IMR-90 (cell line): ENCODE results near the gene NOL8. TPM values are rescaled to one million over a fixed set of nuclear protein-coding genes. Genes with fewer than 3 reads are reported as not detected.
A peak's percentile ranks its signal among the peaks of the same experiment; 100 is the strongest.

ENCODE experiments used
- ATAC-seq: fragments of 200-7000 bp; cut with Tn5 transposase; 2 replicates; pipeline ENCODE4 v1.9.1; 2020; ENCODE audit warnings: low read depth, mild to moderate bottlenecking, moderate library complexity
- BruUV-seq: library from RNA; stranded (reverse); fragments of 400-500 nt; replicated peaks from 2 replicates; lab custom pipeline; 2021; lab: Mats Ljungman, UMichigan
- CTCF ChIA-PET: fragments of 300-600 bp; formaldehyde crosslinking; extraction: SDS; loops from one replicate; lab custom pipeline; 2021; ENCODE audit warnings: antibody characterized with exemption; lab: Yijun Ruan, JAX
- POLR2A ChIA-PET: fragments of 300-600 bp; sonication (Branson Sonifier 250); formaldehyde crosslinking; loops from one replicate; lab custom pipeline; 2022; ENCODE audit warnings: antibody characterized with exemption; ENCODE audit not compliant: unreplicated experiment; lab: Charles Lee
- DNase-seq: peaks from one replicate; pipeline ENCODE4 v3.0.0; 2013
- H2AFZ ChIP-seq: replicated peaks from 2 replicates; pipeline ENCODE3; 2013; ENCODE audit warnings: low read length, mild to moderate bottlenecking; ENCODE audit not compliant: poor library complexity
- H2AK5ac ChIP-seq: 2 replicates; pipeline ENCODE4 v1.6.1; 2013; ENCODE audit warnings: low read depth, low read length, inconsistent platforms
- H2AK9ac ChIP-seq: replicated peaks from 2 replicates; pipeline ENCODE3; 2013; ENCODE audit warnings: mild to moderate bottlenecking, low read depth, low read length, moderate library complexity; ENCODE audit not compliant: poor library complexity
- H2BK120ac ChIP-seq: 2 replicates; pipeline ENCODE4 v1.6.1; 2013; ENCODE audit warnings: low read depth, low read length, inconsistent platforms
- H2BK15ac ChIP-seq: 3 replicates; pipeline ENCODE4 v1.6.1; 2013; ENCODE audit warnings: low read depth, low read length, inconsistent platforms
- H2BK20ac ChIP-seq: 2 replicates; pipeline ENCODE4 v1.6.1; 2013; ENCODE audit warnings: low read depth, mild to moderate bottlenecking, inconsistent platforms, low read length, moderate library complexity
- H2BK5ac ChIP-seq: 2 replicates; pipeline ENCODE4 v1.6.1; 2013; ENCODE audit warnings: mild to moderate bottlenecking, low read depth, low read length, inconsistent platforms; ENCODE audit not compliant: poor library complexity, severe bottlenecking
- H3K14ac ChIP-seq: replicated peaks from 2 replicates; pipeline ENCODE4 v1.6.1; 2013; ENCODE audit warnings: low read depth, low read length, inconsistent platforms
- H3K18ac ChIP-seq: 2 replicates; pipeline ENCODE4 v1.6.1; 2013; ENCODE audit warnings: low read depth, low read length, control low read depth
- H3K23ac ChIP-seq: 2 replicates; pipeline ENCODE4 v1.6.1; 2013; ENCODE audit warnings: low read depth, low read length, inconsistent platforms
- H3K27ac ChIP-seq: 2 replicates; pipeline ENCODE4 v1.5.1; 2013; ENCODE audit warnings: mild to moderate bottlenecking, control low read depth, low read length; ENCODE audit not compliant: insufficient read depth
- H3K27me3 ChIP-seq: 2 replicates; pipeline ENCODE4 v1.6.1; 2013; ENCODE audit warnings: low read length; ENCODE audit not compliant: control insufficient read depth, insufficient read depth
- H3K36me3 ChIP-seq: 2 replicates; pipeline ENCODE4 v1.6.1; 2013; ENCODE audit warnings: low read length, mixed read lengths; ENCODE audit not compliant: control insufficient read depth, insufficient read depth
- H3K4ac ChIP-seq: 2 replicates; pipeline ENCODE4 v1.6.1; 2013; ENCODE audit warnings: low read depth, low read length, inconsistent platforms
- H3K4me1 ChIP-seq: 2 replicates; pipeline ENCODE4 v1.6.1; 2013; ENCODE audit warnings: low read length, mixed read lengths; ENCODE audit not compliant: control insufficient read depth, insufficient read depth
- H3K4me2 ChIP-seq: 2 replicates; pipeline ENCODE4 v1.6.1; 2013; ENCODE audit warnings: low read depth, mild to moderate bottlenecking, control low read depth, low read length, moderate library complexity
- H3K4me3 ChIP-seq: 2 replicates; pipeline ENCODE4 v1.5.1; 2013; ENCODE audit warnings: low read depth, mild to moderate bottlenecking, control low read depth, low read length, moderate library complexity; ENCODE audit not compliant: insufficient read depth
- H3K56ac ChIP-seq: 2 replicates; pipeline ENCODE4 v1.6.1; 2013; ENCODE audit warnings: low read length, inconsistent platforms; ENCODE audit not compliant: insufficient read depth; ENCODE audit errors: extremely low read depth
- H3K79me1 ChIP-seq, 2 experiments: 2 replicates each; pipeline ENCODE4 v1.6.1; 2013; ENCODE audit warnings: low read length in 2 of 2, inconsistent platforms in 1 of 2, low read depth in 1 of 2
- H3K9ac ChIP-seq: 2 replicates; pipeline ENCODE4 v1.6.1; 2013; ENCODE audit warnings: low read depth, low read length, control low read depth
- H3K9me1 ChIP-seq: 2 replicates; pipeline ENCODE4 v1.6.1; 2013; ENCODE audit warnings: low read length, inconsistent platforms; ENCODE audit not compliant: insufficient read depth
- H3K9me3 ChIP-seq: 2 replicates; pipeline ENCODE4 v1.6.1; 2013; ENCODE audit warnings: low read length; ENCODE audit not compliant: control insufficient read depth, insufficient read depth
- H4K20me1 ChIP-seq: 2 replicates; pipeline ENCODE4 v1.6.1; 2013; ENCODE audit warnings: low read length, inconsistent platforms; ENCODE audit not compliant: insufficient read depth
- H4K5ac ChIP-seq: 2 replicates; pipeline ENCODE4 v1.6.1; 2013; ENCODE audit warnings: mild to moderate bottlenecking, low read depth, low read length, control low read depth
- H4K8ac ChIP-seq, 2 experiments: 2 replicates each; pipeline ENCODE4 v1.6.1; 2013; ENCODE audit warnings: low read depth in 2 of 2, low read length in 2 of 2, control low read depth in 1 of 2, inconsistent platforms in 1 of 2
- H4K91ac ChIP-seq: 2 replicates; pipeline ENCODE4 v1.6.1; 2013; ENCODE audit warnings: low read depth, low read length, inconsistent platforms; ENCODE audit not compliant: insufficient read depth
- BHLHE40 ChIP-seq: fragments of 150-350 bp; IDR thresholded peaks from 2 replicates; pipeline ENCODE4 v1.6.1; 2016; ENCODE audit warnings: mild to moderate bottlenecking, low read depth, low read length
- CEBPB ChIP-seq: IDR thresholded peaks from 2 replicates; pipeline ENCODE4 v1.6.1; 2012; ENCODE audit warnings: low read depth, low read length, improper control_type of control experiment
- ELK1 ChIP-seq: fragments of 150-350 bp; IDR thresholded peaks from 2 replicates; pipeline ENCODE4 v1.6.1; 2016; ENCODE audit warnings: low read depth, mild to moderate bottlenecking, low read length, moderate library complexity, borderline replicate concordance
- MAFK ChIP-seq: IDR thresholded peaks from 2 replicates; pipeline ENCODE4 v1.6.1; 2012; ENCODE audit warnings: low read depth, low read length, improper control_type of control experiment
- RFX5 ChIP-seq: IDR thresholded peaks from 2 replicates; pipeline ENCODE4 v1.8.0; 2012; ENCODE audit warnings: low read depth, mild to moderate bottlenecking, low read length, moderate library complexity
- SMC3 ChIP-seq: fragments of 150-350 bp; IDR thresholded peaks from 2 replicates; pipeline ENCODE4 v1.6.1; 2016; ENCODE audit warnings: low read depth, mild to moderate bottlenecking, antibody characterized with exemption, low read length, moderate library complexity
- WGBS, 2 experiments: methylation state at CpG; one replicate each; pipeline versions ENCODE4 v1.1.5 to v1.1.7; 2013; ENCODE audit warnings: missing lambda C conversion rate in 2 of 2; ENCODE audit not compliant: insufficient read length in 1 of 2; ENCODE audit errors: extremely low coverage in 2 of 2; 5-methylcytosine and 5-hydroxymethylcytosine counted together
- dilution Hi-C: fragments of 300-500 bp; cut with HindIII; formaldehyde crosslinking; loops from one replicate; pipeline ENCODE4 v1.14.3; 2018; ENCODE audit warnings: low sequenced_read_pairs; ENCODE audit not compliant: unreplicated experiment
- in situ Hi-C: fragments of 300-500 bp; cut with MboI; formaldehyde crosslinking; loops from 3 replicates; pipeline ENCODE4 v1.14.3; 2019; ENCODE audit warnings: low sequenced_read_pairs, inconsistent platforms, mixed read lengths
- intact Hi-C: fragments of 100-400 bp; cut with micrococcal nuclease; formaldehyde crosslinking; loops from 2 replicates; pipeline ENCODE4 v1.10.0; 2022
- polyA plus RNA-seq, 3 experiments: library from polyadenylated mRNA; depleted of rRNA; stranded (reverse); fragments of >200 nt; gene quantifications; 2 replicates each; pipeline ENCODE4 v1.2.3, GENCODE V29; 2012; ENCODE audit warnings: low replicate concordance in 1 of 3
- total RNA-seq: library from RNA; depleted of rRNA; stranded (reverse); fragments of >200 nt; gene quantifications from 2 replicates; pipeline ENCODE4 v1.2.3, GENCODE V29; 2012

Gene NOL8
- total and polyA plus RNA-seq, 2 of the 4 experiments (the other 2 are of a cell fraction), result 10.1 to 18.3 TPM

GRCh38 chr9:92310562-92310961 is 14.6 kb downstream of the NOL8 start:
- WGBS, 2 experiments, result 67% methylated on average over 1 of the region's 3 CpGs; no CpG with 5 or more reads in 1 of the 2 experiments
- H2BK15ac ChIP-seq, result no peak overlapping the region
- no peak overlapping the region for H3K23ac ChIP-seq
- H2AFZ ChIP-seq, result no peak overlapping the region
- TF ChIP-seq CEBPB (no peak), SMC3 (no peak), RFX5 (no peak), BHLHE40 (no peak), MAFK (0 out of 2 replicates have a peak, but pooled peaks have one; percentile 17), ELK1 (no peak)
- no peak overlapping the region for H2BK5ac ChIP-seq
- no peak for ATAC-seq
- intact Hi-C loops, result no loop called here
- BruUV-seq, result no TSS peak
- H3K14ac ChIP-seq, result no peak overlapping the region
- H4K5ac ChIP-seq, result no peak overlapping the region
- peaks cover 29% of the 10 kb centered on the region for H3K36me3 ChIP-seq
- no peak overlapping the region for H3K27ac ChIP-seq
- in situ Hi-C loops, result no loop called here
- H3K4me3 ChIP-seq, result no peak overlapping the region
- no peak overlapping the region for H2BK20ac ChIP-seq
- CTCF ChIA-PET, result interaction anchor here (1.0 kb wide), 1 partner anchor 11 kb away, joined by 3 read pairs; no protein-coding TSS in a partner anchor
- dilution Hi-C loops, result no loop called here
- no peak overlapping the region for H2BK120ac ChIP-seq
- H3K79me1 ChIP-seq, result peaks cover 15 to 34% of the 10 kb centered on the region in 2 experiments
- no peak overlapping the region for H3K56ac ChIP-seq
- no peak overlapping the region for H4K91ac ChIP-seq
- no peaks in the 10 kb centered on the region for H3K9me3 ChIP-seq
- H3K4me2 ChIP-seq, result no peak overlapping the region
- no peak overlapping the region for H2AK5ac ChIP-seq
- 0 out of 2 replicates have a peak, but pooled peaks cover 6% of the 10 kb centered on the region for H3K9me1 ChIP-seq
- H2AK9ac ChIP-seq, result no peak overlapping the region
- H4K20me1 ChIP-seq, result no peaks in the 10 kb centered on the region; the same call in 1 of the 2 replicates
- peak; percentile 25 for DNase-seq
- no peak overlapping the region for H3K18ac ChIP-seq
- H3K9ac ChIP-seq, result no peak overlapping the region
- POLR2A ChIA-PET, result no interaction called here
- H3K27me3 ChIP-seq, result no peaks in the 10 kb centered on the region
- peaks cover 3% of the 10 kb centered on the region for H3K4me1 ChIP-seq
- no peak overlapping the region for H3K4ac ChIP-seq
- no peak overlapping the region for H4K8ac ChIP-seq
